A549 (cell line): ENCODE data around the gene HS3ST1. TPM values are rescaled to one million over a fixed set of nuclear protein-coding genes. Genes with fewer than 3 reads are reported as not detected.

Experiments used
- ATAC-seq, 2 experiments: fragments of 200-7000 bp in 1 of 2; fragments of >200 bp in 1 of 2; cut with Nextera tagmentation in 1 of 2; cut with Tn5 transposase in 1 of 2; 3 replicates each; pipeline versions ENCODE4 v1.8.0 to v1.9.1; 2018 to 2020; ENCODE audit warnings: mild to moderate bottlenecking in 1 of 2, moderate library complexity in 1 of 2
- CTCF ChIA-PET: fragments of 300-600 bp; sonication (Branson Sonifier 250); formaldehyde crosslinking; extraction: SDS; loops from one replicate; lab custom pipeline; 2021; ENCODE audit warnings: antibody characterized with exemption, inconsistent platforms; lab: Yijun Ruan, JAX
- POLR2A ChIA-PET: fragments of 350-600 bp; formaldehyde crosslinking; extraction: SDS; loops from one replicate; lab custom pipeline; 2021; ENCODE audit warnings: antibody characterized with exemption, inconsistent platforms; lab: Yijun Ruan, JAX
- DNase-seq, 2 experiments: peaks; one replicate each; pipeline versions ENCODE4 v3.0.0 to v3.0.0-alpha.2; 2011 to 2016; ENCODE audit warnings: low read depth in 1 of 2, low spot score in 1 of 2
- FAIRE-seq: peaks from 2 replicates; lab custom pipeline; 2011; peaks lifted over from hg19 to GRCh38; lab: Jason Lieb, UNC
- H3K27ac ChIP-seq, 2 experiments: fragments of >200 bp; sonication (Bioruptor Twin); formaldehyde crosslinking; 3 replicates each; pipeline ENCODE4 v1.5.1; 2016 to 2017
- H3K4me1 ChIP-seq: fragments of >200 bp; sonication (Bioruptor Twin); formaldehyde crosslinking; 3 replicates; pipeline ENCODE4 v1.6.1; 2016
- H3K4me2 ChIP-seq: fragments of >200 bp; sonication (Bioruptor Twin); formaldehyde crosslinking; 3 replicates; pipeline ENCODE4 v1.6.1; 2016
- H3K4me3 ChIP-seq: fragments of >200 bp; sonication (Bioruptor Twin); formaldehyde crosslinking; 3 replicates; pipeline ENCODE4 v1.5.1; 2016
- H3K9me3 ChIP-seq: fragments of >200 bp; sonication (Bioruptor Twin); formaldehyde crosslinking; 3 replicates; pipeline ENCODE4 v1.6.1; 2016
- CBX8 ChIP-seq: fragments of 200-600 bp; sonication (generic); IDR thresholded peaks from 2 replicates; pipeline ENCODE4 v1.6.1; 2016
- CEBPB ChIP-seq, 2 experiments: fragments of >200 bp in 1 of 2; sonication (Bioruptor Twin) in 1 of 2; formaldehyde crosslinking in 1 of 2; IDR thresholded peaks; 2 replicates each; pipeline ENCODE4 v1.6.1; 2012 to 2016
- EP300 ChIP-seq, 2 experiments: fragments of >200 bp; sonication (Bioruptor Twin); formaldehyde crosslinking; IDR thresholded peaks; 2 replicates in 1 of 2; 3 replicates in 1 of 2; pipeline ENCODE4 v1.6.1; 2016 to 2017
- FOSL2 ChIP-seq, 2 experiments: fragments of 450-650 bp in 1 of 2; fragments of >200 bp in 1 of 2; sonication (Bioruptor Twin) in 1 of 2; formaldehyde crosslinking; IDR thresholded peaks; 2 replicates each; pipeline versions ENCODE4 v1.5.0 to v1.6.1; 2016 to 2020; ENCODE audit warnings: mild to moderate bottlenecking in 1 of 2, moderate library complexity in 1 of 2
- FOXS1 ChIP-seq: fragments of 250-450 bp; sonication (Bioruptor Pico); IDR thresholded peaks from 2 replicates; pipeline ENCODE4 v1.5.0; 2020; ENCODE audit warnings: mild to moderate bottlenecking, moderate library complexity
- GATA3 ChIP-seq: IDR thresholded peaks from 2 replicates; pipeline ENCODE4 v1.6.1; 2012; ENCODE audit warnings: borderline replicate concordance
- HOXA7 ChIP-seq: fragments of 250-450 bp; sonication (Bioruptor Pico); IDR thresholded peaks from 2 replicates; pipeline ENCODE4 v1.5.0; 2020; ENCODE audit warnings: mild to moderate bottlenecking, moderate library complexity
- JUNB ChIP-seq: fragments of >200 bp; sonication (Bioruptor Twin); formaldehyde crosslinking; IDR thresholded peaks from 2 replicates; pipeline ENCODE4 v1.6.1; 2016
- MAFK ChIP-seq: fragments of 450-650 bp; IDR thresholded peaks from 2 replicates; pipeline ENCODE4 v1.6.1; 2014; ENCODE audit not compliant: partially characterized antibody
- MAZ ChIP-seq: fragments of 150-350 bp; IDR thresholded peaks from 2 replicates; pipeline ENCODE4 v1.6.1; 2014; ENCODE audit warnings: antibody characterized with exemption, low read depth, low read length, borderline replicate concordance
- PHF8 ChIP-seq: fragments of 200-600 bp; sonication (generic); IDR thresholded peaks from 2 replicates; pipeline ENCODE4 v1.6.1; 2016; ENCODE audit warnings: low read depth, mild to moderate bottlenecking, antibody characterized with exemption, moderate library complexity, borderline replicate concordance
- POLR2A ChIP-seq: IDR thresholded peaks from 2 replicates; pipeline ENCODE4 v1.6.1; 2012; ENCODE audit warnings: mild to moderate bottlenecking, low read length
- RCOR1 ChIP-seq: fragments of 150-350 bp; IDR thresholded peaks from 2 replicates; pipeline ENCODE4 v1.6.1; 2014; ENCODE audit warnings: antibody characterized with exemption, low read length, low read depth
- RFX5 ChIP-seq: fragments of 450-650 bp; IDR thresholded peaks from 2 replicates; pipeline ENCODE4 v1.7.1; 2014; ENCODE audit warnings: antibody characterized with exemption, mild to moderate bottlenecking, moderate library complexity
- SMC3 ChIP-seq: fragments of >200 bp; sonication (Bioruptor Twin); formaldehyde crosslinking; IDR thresholded peaks from 3 replicates; pipeline ENCODE4 v1.6.1; 2018; ENCODE audit warnings: inconsistent platforms
- SREBF2 ChIP-seq: fragments of 450-650 bp; IDR thresholded peaks from 2 replicates; pipeline ENCODE4 v1.6.1; 2014; ENCODE audit warnings: mild to moderate bottlenecking, moderate library complexity
- TFCP2L1 ChIP-seq: fragments of 250-450 bp; sonication (Bioruptor Pico); IDR thresholded peaks from 2 replicates; pipeline ENCODE4 v1.5.0; 2021; ENCODE audit warnings: mild to moderate bottlenecking
- TP53 ChIP-seq: fragments of 250-450 bp; sonication (Bioruptor Pico); IDR thresholded peaks from 2 replicates; pipeline ENCODE4 v1.5.0; 2021; ENCODE audit warnings: mild to moderate bottlenecking, moderate library complexity
- ZFP36 ChIP-seq: fragments of 450-650 bp; IDR thresholded peaks from 2 replicates; pipeline ENCODE4 v1.6.1; 2014; ENCODE audit warnings: borderline replicate concordance; ENCODE audit not compliant: partially characterized antibody
- WGBS: methylation state at CpG from one replicate; pipeline ENCODE4 v1.1.6; 2017; ENCODE audit errors: missing lambda C conversion rate; 5-methylcytosine and 5-hydroxymethylcytosine counted together
- polyA plus RNA-seq, 4 experiments: library from polyadenylated mRNA; depleted of rRNA in 3 of 4; stranded (reverse); fragments of >200 nt; fragmentation: RNase III in 1 of 4; extraction: RNeasy Plus Mini Kit Qiagen cat#74134 plus additional on column Dnase treatment in 1 of 4; gene quantifications; 2 replicates in 3 of 4; 3 replicates in 1 of 4; pipeline ENCODE4 v1.2.3, GENCODE V29; 2011 to 2017
- small RNA-seq, 6 experiments: library from RNA; depleted of rRNA; stranded (forward); fragments of <200 nt; gene quantifications; one replicate each; pipeline ENCODE3, GENCODE V24; 2012
- TF ChIP-seq, protein P1 (sequence below): fragments of 250-450 bp; sonication (Bioruptor Pico); IDR thresholded peaks from 2 replicates; pipeline ENCODE4 v1.5.0; 2021; ENCODE audit warnings: mild to moderate bottlenecking, moderate library complexity, borderline replicate concordance
- TF ChIP-seq, protein P2 (sequence below): fragments of 150-350 bp; IDR thresholded peaks from 2 replicates; pipeline ENCODE4 v1.6.1; 2014; ENCODE audit warnings: low read depth, mild to moderate bottlenecking, low read length
- TF ChIP-seq, protein P3 (sequence below): IDR thresholded peaks from 2 replicates; pipeline ENCODE4 v1.6.1; 2012
- TF ChIP-seq, protein P4 (sequence below): IDR thresholded peaks from 2 replicates; pipeline ENCODE4 v1.6.1; 2012

The HS3ST1 gene
- polyA plus RNA-seq, 2 of the 4 experiments (the other 2 are of a cell fraction), result 0.13 to 0.19 TPM

DNA sequence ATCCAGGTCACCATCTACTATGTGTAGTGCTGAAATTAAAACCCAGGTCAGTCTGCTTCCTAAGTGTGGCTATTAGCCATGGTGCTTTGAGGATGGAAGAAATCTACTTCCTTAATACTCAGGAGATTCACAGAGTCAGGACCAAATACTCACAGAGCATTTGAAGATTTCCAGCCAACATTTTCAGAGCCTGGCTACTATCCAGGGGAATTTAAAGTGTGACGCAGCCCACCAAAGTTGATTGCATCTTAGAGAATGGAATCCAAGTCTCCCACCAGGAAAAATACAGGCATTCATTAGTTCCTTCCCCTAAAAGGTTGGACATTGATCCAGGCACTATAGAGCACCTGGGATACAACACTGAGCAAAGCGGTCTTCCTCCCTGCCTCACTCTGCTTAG, 83.8 kb downstream of the HS3ST1 start:
- Histone ChIP-seq H3K9me3 (no peaks in the 10 kb centered on the region), H3K27ac (no peak overlapping the region), H3K4me3 (no peak overlapping the region), H3K4me2 (no peak overlapping the region), H3K4me1 (no peaks in the 10 kb centered on the region)
- no peak for TF ChIP-seq GATA3
- no peak for TF ChIP-seq SREBF2
- TF ChIP-seq, protein P1, sequence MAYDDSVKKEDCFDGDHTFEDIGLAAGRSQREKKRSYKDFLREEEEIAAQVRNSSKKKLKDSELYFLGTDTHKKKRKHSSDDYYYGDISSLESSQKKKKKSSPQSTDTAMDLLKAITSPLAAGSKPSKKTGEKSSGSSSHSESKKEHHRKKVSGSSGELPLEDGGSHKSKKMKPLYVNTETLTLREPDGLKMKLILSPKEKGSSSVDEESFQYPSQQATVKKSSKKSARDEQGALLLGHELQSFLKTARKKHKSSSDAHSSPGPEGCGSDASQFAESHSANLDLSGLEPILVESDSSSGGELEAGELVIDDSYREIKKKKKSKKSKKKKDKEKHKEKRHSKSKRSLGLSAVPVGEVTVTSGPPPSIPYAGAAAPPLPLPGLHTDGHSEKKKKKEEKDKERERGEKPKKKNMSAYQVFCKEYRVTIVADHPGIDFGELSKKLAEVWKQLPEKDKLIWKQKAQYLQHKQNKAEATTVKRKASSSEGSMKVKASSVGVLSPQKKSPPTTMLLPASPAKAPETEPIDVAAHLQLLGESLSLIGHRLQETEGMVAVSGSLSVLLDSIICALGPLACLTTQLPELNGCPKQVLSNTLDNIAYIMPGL (CRISPR knock-in tag), result no peak
- TF ChIP-seq ZFP36, result no peak
- TF ChIP-seq FOSL2 (IDR thresholded peaks at IDR 0.05), result no peak
- TF ChIP-seq FOSL2 (CRISPR knock-in tag; IDR thresholded peaks at IDR 0.05), result no peak
- TF ChIP-seq POLR2A, result no peak
- TF ChIP-seq JUNB, result no peak
- TF ChIP-seq PHF8, result no peak
- TF ChIP-seq CEBPB (IDR thresholded peaks at IDR 0.05), result no peak
- TF ChIP-seq FOXS1 (CRISPR knock-in tag), result no peak
- no peak for TF ChIP-seq RFX5
- TF ChIP-seq CBX8, result no peak
- no peak for TF ChIP-seq TP53 (CRISPR knock-in tag)
- no peak for DNase-seq
- CTCF ChIA-PET, result no interaction called here
- no peak for FAIRE-seq
- no peak for ATAC-seq
- WGBS, result 36% methylated on average over 2 of the region's 2 CpGs
- POLR2A ChIA-PET, result no interaction called here

DNA sequence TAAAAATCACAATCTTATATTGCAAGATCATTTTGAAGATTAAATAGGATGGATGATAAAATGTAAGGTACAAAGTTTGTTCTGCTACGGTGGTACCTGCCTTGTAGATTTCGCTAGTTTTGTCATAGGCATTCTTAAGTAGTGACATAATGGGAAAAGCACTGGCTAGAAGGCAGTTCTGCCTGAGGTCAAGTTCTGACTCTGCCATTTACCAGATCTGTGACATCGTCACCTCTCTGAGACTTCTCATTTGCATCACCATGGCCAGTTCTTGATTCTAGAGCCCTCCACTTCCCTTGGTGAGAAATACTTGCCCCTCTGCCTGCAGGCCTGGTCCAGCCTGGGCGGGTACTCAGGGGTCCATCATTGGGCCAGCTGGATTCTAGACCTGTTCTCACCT, 85.2 kb downstream of the HS3ST1 start:
- DNase-seq, result no peak
- CTCF ChIA-PET, result no interaction called here
- TF ChIP-seq, protein P2, sequence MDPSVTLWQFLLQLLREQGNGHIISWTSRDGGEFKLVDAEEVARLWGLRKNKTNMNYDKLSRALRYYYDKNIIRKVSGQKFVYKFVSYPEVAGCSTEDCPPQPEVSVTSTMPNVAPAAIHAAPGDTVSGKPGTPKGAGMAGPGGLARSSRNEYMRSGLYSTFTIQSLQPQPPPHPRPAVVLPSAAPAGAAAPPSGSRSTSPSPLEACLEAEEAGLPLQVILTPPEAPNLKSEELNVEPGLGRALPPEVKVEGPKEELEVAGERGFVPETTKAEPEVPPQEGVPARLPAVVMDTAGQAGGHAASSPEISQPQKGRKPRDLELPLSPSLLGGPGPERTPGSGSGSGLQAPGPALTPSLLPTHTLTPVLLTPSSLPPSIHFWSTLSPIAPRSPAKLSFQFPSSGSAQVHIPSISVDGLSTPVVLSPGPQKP, result no peak
- TF ChIP-seq HOXA7 (CRISPR knock-in tag) (no peak), PHF8 (no peak), MAZ (no peak), SMC3 (no peak), MAFK (no peak), TFCP2L1 (CRISPR knock-in tag) (no peak), RCOR1 (no peak), EP300 (IDR thresholded peaks at IDR 0.05) (no peak)
- TF ChIP-seq, protein P3, sequence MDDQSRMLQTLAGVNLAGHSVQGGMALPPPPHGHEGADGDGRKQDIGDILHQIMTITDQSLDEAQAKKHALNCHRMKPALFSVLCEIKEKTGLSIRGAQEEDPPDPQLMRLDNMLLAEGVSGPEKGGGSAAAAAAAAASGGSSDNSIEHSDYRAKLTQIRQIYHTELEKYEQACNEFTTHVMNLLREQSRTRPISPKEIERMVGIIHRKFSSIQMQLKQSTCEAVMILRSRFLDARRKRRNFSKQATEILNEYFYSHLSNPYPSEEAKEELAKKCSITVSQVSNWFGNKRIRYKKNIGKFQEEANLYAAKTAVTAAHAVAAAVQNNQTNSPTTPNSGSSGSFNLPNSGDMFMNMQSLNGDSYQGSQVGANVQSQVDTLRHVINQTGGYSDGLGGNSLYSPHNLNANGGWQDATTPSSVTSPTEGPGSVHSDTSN, result no peak
- TF ChIP-seq, protein P4, sequence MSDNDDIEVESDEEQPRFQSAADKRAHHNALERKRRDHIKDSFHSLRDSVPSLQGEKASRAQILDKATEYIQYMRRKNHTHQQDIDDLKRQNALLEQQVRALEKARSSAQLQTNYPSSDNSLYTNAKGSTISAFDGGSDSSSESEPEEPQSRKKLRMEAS, result no peak
- TF ChIP-seq, all 56 proteins: peak for 0
- Histone ChIP-seq H3K4me3 (no peak overlapping the region), H3K27ac (no peak overlapping the region), H3K9me3 (no peaks in the 10 kb centered on the region), H3K4me2 (no peak overlapping the region), H3K4me1 (no peaks in the 10 kb centered on the region)
- no peak for FAIRE-seq
- WGBS, result 25% methylated on average over 4 of the region's 4 CpGs
- POLR2A ChIA-PET, result no interaction called here
- no peak for ATAC-seq

Small RNA genes within 50 kb of the gene (small RNA-seq; reads per million reads assigned to genes)
- gene MIR572, result 0 reads per million in 6 experiments
- 0 reads per million in 6 experiments for gene RNA5SP156
